Measurements from ENCODE around the gene ERMP1.

Gene ERMP1

GRCh38 chr9:5799314-5799713, 33.6 kb downstream of the ERMP1 start:
- no peak for TF ChIP-seq Cebpa-rat (IDR thresholded peaks at IDR 0.05)
- H3K4me3 ChIP-seq: no peak overlapping the region
- H3K9me3 ChIP-seq (replicated peaks in 1 of 11): peaks cover 0 to 17% (median 7%) of the 10 kb centered on the region in 11 experiments; a peak in 9 of 22 replicates
- no peak overlapping the region for H3K27ac ChIP-seq
- no peaks in the 10 kb centered on the region for H4K20me1 ChIP-seq
- 0 out of 22 replicates have a peak overlapping the region, but pooled peaks of 3 of the 11 experiments have one; percentile 11 to 22 (median 17) for H3K4me2 ChIP-seq
- peaks cover 0 to 18% (median 2%) of the 10 kb centered on the region in 11 experiments; a peak in 5 of 22 replicates for H3K36me3 ChIP-seq
- peak overlapping the region in 1 of 11 experiments; percentile 35; a peak in 2 of 22 replicates for H3K9ac ChIP-seq
- H3K4me1 ChIP-seq: peaks cover 0 to 23% (median 0%) of the 10 kb centered on the region in 10 experiments; a peak in 7 of 20 replicates
- H3K27me3 ChIP-seq: no peaks in the 10 kb centered on the region

GRCh38 chr9:5798581-5798980, 34.3 kb downstream of the ERMP1 start:
- Histone ChIP-seq H3K27me3 (no peaks in the 10 kb centered on the region), H3K4me3 (no peak overlapping the region), H3K4me1 (peaks cover 0 to 23% (median 0%) of the 10 kb centered on the region in 10 experiments; a peak in 7 of 20 replicates), H3K27ac (no peak overlapping the region), H3K9me3 (replicated peaks in 1 of 11) (peaks cover 0 to 17% (median 12%) of the 10 kb centered on the region in 11 experiments; a peak in 10 of 22 replicates), H3K4me2 (no peak overlapping the region), H4K20me1 (no peaks in the 10 kb centered on the region), H3K9ac (no peak overlapping the region), H3K36me3 (peaks cover 0 to 18% (median under 1%) of the 10 kb centered on the region in 11 experiments; a peak in 5 of 22 replicates)
- TF ChIP-seq Cebpa-rat (IDR thresholded peaks at IDR 0.05): no peak

GRCh38 chr9:5796298-5796697, 36.6 kb downstream of the ERMP1 start:
- H3K4me1 ChIP-seq: peaks cover 0 to 27% (median 4%) of the 10 kb centered on the region in 10 experiments; a peak in 14 of 20 replicates
- no peaks in the 10 kb centered on the region for H4K20me1 ChIP-seq
- H3K9ac ChIP-seq: no peak overlapping the region
- H3K36me3 ChIP-seq: peaks cover 4 to 39% (median 18%) of the 10 kb centered on the region in 11 experiments; a peak in 16 of 22 replicates
- TF ChIP-seq Cebpa-rat (IDR thresholded peaks at IDR 0.05): no peak
- H3K9me3 ChIP-seq (replicated peaks in 1 of 11): peaks cover 2 to 38% (median 31%) of the 10 kb centered on the region in 11 experiments; a peak in 21 of 22 replicates
- no peak overlapping the region for H3K4me3 ChIP-seq
- H3K4me2 ChIP-seq: peak overlapping the region in 3 of 11 experiments; percentile 3 to 52 (median 27); a peak in 6 of 22 replicates
- H3K27me3 ChIP-seq: no peaks in the 10 kb centered on the region
- no peak overlapping the region for H3K27ac ChIP-seq

- no peaks in the 10 kb centered on the region for H4K20me1 ChIP-seq
- peaks cover 11 to 57% (median 39%) of the 10 kb centered on the region in 11 experiments; a peak in 21 of 22 replicates for H3K9me3 ChIP-seq (replicated peaks in 1 of 11)
- H3K4me1 ChIP-seq: peaks cover 10 to 47% (median 25%) of the 10 kb centered on the region in 10 experiments
- peaks cover 5 to 48% (median 19%) of the 10 kb centered on the region in 11 experiments; a peak in 15 of 22 replicates for H3K36me3 ChIP-seq
- H3K4me3 ChIP-seq: no peak overlapping the region
- no peak for TF ChIP-seq Cebpa-rat (IDR thresholded peaks at IDR 0.05)
- no peak overlapping the region for H3K9ac ChIP-seq
- no peak overlapping the region; a peak in 1 of 22 replicates for H3K4me2 ChIP-seq
- H3K27ac ChIP-seq: no peak overlapping the region
- H3K27me3 ChIP-seq: no peaks in the 10 kb centered on the region
Measured at GRCh38 chr9:5793812-5794211, 39.1 kb downstream of the ERMP1 start.

- TF ChIP-seq Cebpa-rat (IDR thresholded peaks at IDR 0.05): no peak
- no peak overlapping the region for H3K9ac ChIP-seq
- peak overlapping the region in 5 of 11 experiments; percentile 48 to 74 (median 62); a peak in 9 of 22 replicates for H3K27ac ChIP-seq
- peak overlapping the region in 1 of 10 experiments; percentile 30; a peak in 3 of 20 replicates for H3K4me3 ChIP-seq
- H4K20me1 ChIP-seq: no peaks in the 10 kb centered on the region
- H3K27me3 ChIP-seq: no peaks in the 10 kb centered on the region
- peaks cover 9 to 54% (median 23%) of the 10 kb centered on the region in 11 experiments; a peak in 17 of 22 replicates for H3K36me3 ChIP-seq
- peaks cover 10 to 43% (median 36%) of the 10 kb centered on the region in 10 experiments for H3K4me1 ChIP-seq
- peak overlapping the region in 1 of 11 experiments; percentile 8; a peak in 1 of 22 replicates for H3K4me2 ChIP-seq
- H3K9me3 ChIP-seq (replicated peaks in 1 of 11): peaks cover 11 to 71% (median 44%) of the 10 kb centered on the region in 11 experiments; a peak in 21 of 22 replicates
Measured at GRCh38 chr9:5791870-5792269, 41.0 kb downstream of the ERMP1 start.

GRCh38 chr9:5790923-5791322, 42.0 kb downstream of the ERMP1 start:
- H3K4me1 ChIP-seq: peaks cover 10 to 51% (median 28%) of the 10 kb centered on the region in 10 experiments
- H4K20me1 ChIP-seq: no peaks in the 10 kb centered on the region
- TF ChIP-seq Cebpa-rat (IDR thresholded peaks at IDR 0.05): no peak
- no peaks in the 10 kb centered on the region for H3K27me3 ChIP-seq
- peak overlapping the region in 10 of 11 experiments; percentile 21 to 74 (median 52); a peak in 16 of 22 replicates for H3K27ac ChIP-seq
- H3K9me3 ChIP-seq (replicated peaks in 1 of 11): peaks cover 11 to 78% (median 51%) of the 10 kb centered on the region in 11 experiments; a peak in 21 of 22 replicates
- peak overlapping the region in 1 of 11 experiments; percentile 39; a peak in 2 of 22 replicates for H3K9ac ChIP-seq
- H3K4me3 ChIP-seq: peak overlapping the region in 4 of 10 experiments; percentile 6 to 30 (median 11); a peak in 3 of 20 replicates
- peaks cover 18 to 57% (median 33%) of the 10 kb centered on the region in 11 experiments; a peak in 20 of 22 replicates for H3K36me3 ChIP-seq
- peak overlapping the region in 8 of 11 experiments; percentile 0 to 58 (median 50); a peak in 16 of 22 replicates for H3K4me2 ChIP-seq

- H3K4me2 ChIP-seq: peak overlapping the region in 9 of 11 experiments; percentile 16 to 58 (median 47); a peak in 9 of 22 replicates
- H3K9ac ChIP-seq: no peak overlapping the region
- H3K9me3 ChIP-seq (replicated peaks in 1 of 11): peaks cover 11 to 73% (median 44%) of the 10 kb centered on the region in 11 experiments; a peak in 21 of 22 replicates
- H3K27me3 ChIP-seq: no peaks in the 10 kb centered on the region
- TF ChIP-seq Cebpa-rat (IDR thresholded peaks at IDR 0.05): no peak
- H3K27ac ChIP-seq: peak overlapping the region in 5 of 11 experiments; percentile 6 to 74 (median 62); a peak in 3 of 22 replicates
- no peaks in the 10 kb centered on the region for H4K20me1 ChIP-seq
- peaks cover 24 to 60% (median 47%) of the 10 kb centered on the region in 11 experiments for H3K36me3 ChIP-seq
- H3K4me3 ChIP-seq: no peak overlapping the region
- H3K4me1 ChIP-seq: peaks cover 10 to 56% (median 26%) of the 10 kb centered on the region in 10 experiments
Measured at GRCh38 chr9:5789489-5789888, 43.4 kb downstream of the ERMP1 start.

- no peak overlapping the region for H3K9ac ChIP-seq
- peaks cover 24 to 62% (median 55%) of the 10 kb centered on the region in 11 experiments for H3K36me3 ChIP-seq
- no peak overlapping the region for H3K4me3 ChIP-seq
- TF ChIP-seq Cebpa-rat (IDR thresholded peaks at IDR 0.05): no peak
- H3K4me1 ChIP-seq: peaks cover 10 to 56% (median 26%) of the 10 kb centered on the region in 10 experiments
- H4K20me1 ChIP-seq: no peaks in the 10 kb centered on the region
- H3K9me3 ChIP-seq (replicated peaks in 1 of 11): peaks cover 11 to 76% (median 42%) of the 10 kb centered on the region in 11 experiments; a peak in 21 of 22 replicates
- no peaks in the 10 kb centered on the region for H3K27me3 ChIP-seq
- H3K27ac ChIP-seq: peak overlapping the region in 2 of 11 experiments; percentile 11 to 22; a peak in 2 of 22 replicates
- H3K4me2 ChIP-seq: peak overlapping the region in 2 of 11 experiments; percentile 37 to 50; a peak in 3 of 22 replicates
Measured at GRCh38 chr9:5787759-5788302, 45.1 kb downstream of the ERMP1 start.

GRCh38 chr9:5787220-5787619, 45.7 kb downstream of the ERMP1 start:
- Histone ChIP-seq H3K27me3 (no peaks in the 10 kb centered on the region), H3K9me3 (replicated peaks in 1 of 11) (peaks cover 17 to 76% (median 44%) of the 10 kb centered on the region in 11 experiments; a peak in 21 of 22 replicates), H3K9ac (no peak overlapping the region), H4K20me1 (no peaks in the 10 kb centered on the region), H3K4me1 (peaks cover 10 to 56% (median 26%) of the 10 kb centered on the region in 10 experiments), H3K4me3 (no peak overlapping the region), H3K36me3 (peaks cover 24 to 62% (median 56%) of the 10 kb centered on the region in 11 experiments), H3K27ac (no peak overlapping the region), H3K4me2 (peak overlapping the region in 2 of 11 experiments; percentile 25 to 50; a peak in 4 of 22 replicates)
- TF ChIP-seq Cebpa-rat (IDR thresholded peaks at IDR 0.05): no peak

Measured in BLaER1 treated with 17β-estradiol and CSF1 and Interleukin-3, amounts not matched to agents 10 nM and 100 nM (cell line).